ENCODE results near the gene CAMK2A. TPM values are rescaled to one million over a fixed set of nuclear protein-coding genes. Genes with fewer than 3 reads are reported as not detected.

Gene CAMK2A
- polyA plus RNA-seq, 2 of the 4 experiments (the other 2 are of a cell fraction), result 0.09 to 0.93 TPM

DNA sequence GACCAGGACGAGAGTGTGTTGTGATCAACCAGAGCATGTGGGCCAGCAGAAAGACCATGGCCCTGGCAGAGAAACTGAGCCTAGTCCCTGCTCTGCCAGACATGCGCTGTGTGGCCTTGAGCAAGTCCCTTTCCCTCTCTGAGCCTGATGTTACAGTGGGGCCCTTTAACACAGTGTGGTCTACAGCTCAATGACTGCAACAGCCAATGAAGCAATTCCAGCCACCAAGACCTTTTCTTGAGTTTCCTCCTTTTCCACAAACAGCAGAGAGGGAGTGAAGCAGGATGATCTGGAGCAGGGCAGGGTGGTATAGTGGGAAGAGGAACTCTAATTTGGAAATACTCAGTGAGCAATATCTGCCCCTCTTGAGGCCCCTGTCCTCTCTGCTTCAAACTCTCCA lies 38.9 kb upstream of the CAMK2A start:
- 94% methylated on average over 2 of the region's 2 CpGs for WGBS (ENCODE audit: missing lambda C conversion rate)
- ATAC-seq (no peak), DNase-seq (ENCODE audit: low read depth in 1 of 2, low spot score in 1 of 2) (no peak), FAIRE-seq (no peak)
- no peak overlapping the region for H3K4me2 ChIP-seq
- no peak overlapping the region for H3K27ac ChIP-seq
- TF ChIP-seq MAFK (IDR thresholded peaks at IDR 0.05; ENCODE audit: partially characterized antibody) (no peak), SREBF2 (IDR thresholded peaks at IDR 0.05) (no peak), ZNF302 (CRISPR knock-in tag; IDR thresholded peaks at IDR 0.05) (no peak), PHF8 (IDR thresholded peaks at IDR 0.05; ENCODE audit: borderline replicate concordance, low read depth) (no peak), RFX5 (IDR thresholded peaks at IDR 0.05) (no peak), HOXB13 (CRISPR knock-in tag; IDR thresholded peaks at IDR 0.05; ENCODE audit: low read depth) (no peak), FOSL2 (IDR thresholded peaks at IDR 0.05) (no peak), FOSL2 (CRISPR knock-in tag; IDR thresholded peaks at IDR 0.05) (no peak), ZC3H11A (IDR thresholded peaks at IDR 0.05) (no peak), FOXS1 (CRISPR knock-in tag; IDR thresholded peaks at IDR 0.05) (no peak), CBX8 (IDR thresholded peaks at IDR 0.05) (no peak), KDM1A (IDR thresholded peaks at IDR 0.05; ENCODE audit: low read depth) (no peak), RCOR1 (IDR thresholded peaks at IDR 0.05; ENCODE audit: low read depth, low read length) (no peak), CBX2 (IDR thresholded peaks at IDR 0.05; ENCODE audit: borderline replicate concordance, low read depth) (no peak), EHF (CRISPR knock-in tag; IDR thresholded peaks at IDR 0.05) (no peak), HEYL (CRISPR knock-in tag; IDR thresholded peaks at IDR 0.05) (no peak), GATA3 (IDR thresholded peaks at IDR 0.05; ENCODE audit: borderline replicate concordance) (no peak)
- TF ChIP-seq, protein P1, sequence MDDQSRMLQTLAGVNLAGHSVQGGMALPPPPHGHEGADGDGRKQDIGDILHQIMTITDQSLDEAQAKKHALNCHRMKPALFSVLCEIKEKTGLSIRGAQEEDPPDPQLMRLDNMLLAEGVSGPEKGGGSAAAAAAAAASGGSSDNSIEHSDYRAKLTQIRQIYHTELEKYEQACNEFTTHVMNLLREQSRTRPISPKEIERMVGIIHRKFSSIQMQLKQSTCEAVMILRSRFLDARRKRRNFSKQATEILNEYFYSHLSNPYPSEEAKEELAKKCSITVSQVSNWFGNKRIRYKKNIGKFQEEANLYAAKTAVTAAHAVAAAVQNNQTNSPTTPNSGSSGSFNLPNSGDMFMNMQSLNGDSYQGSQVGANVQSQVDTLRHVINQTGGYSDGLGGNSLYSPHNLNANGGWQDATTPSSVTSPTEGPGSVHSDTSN (IDR thresholded peaks at IDR 0.05), result no peak
- TF ChIP-seq, protein P2, sequence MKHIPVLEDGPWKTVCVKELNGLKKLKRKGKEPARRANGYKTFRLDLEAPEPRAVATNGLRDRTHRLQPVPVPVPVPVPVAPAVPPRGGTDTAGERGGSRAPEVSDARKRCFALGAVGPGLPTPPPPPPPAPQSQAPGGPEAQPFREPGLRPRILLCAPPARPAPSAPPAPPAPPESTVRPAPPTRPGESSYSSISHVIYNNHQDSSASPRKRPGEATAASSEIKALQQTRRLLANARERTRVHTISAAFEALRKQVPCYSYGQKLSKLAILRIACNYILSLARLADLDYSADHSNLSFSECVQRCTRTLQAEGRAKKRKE (CRISPR knock-in tag; IDR thresholded peaks at IDR 0.05; ENCODE audit: low read depth), result no peak
- TF ChIP-seq, protein P3, sequence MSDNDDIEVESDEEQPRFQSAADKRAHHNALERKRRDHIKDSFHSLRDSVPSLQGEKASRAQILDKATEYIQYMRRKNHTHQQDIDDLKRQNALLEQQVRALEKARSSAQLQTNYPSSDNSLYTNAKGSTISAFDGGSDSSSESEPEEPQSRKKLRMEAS (IDR thresholded peaks at IDR 0.05), result no peak
- no peaks in the 10 kb centered on the region for H3K9me3 ChIP-seq
- no peaks in the 10 kb centered on the region; the same call in 2 of the 3 replicates for H3K4me1 ChIP-seq
- POLR2A ChIA-PET, result no interaction called here
- no peak overlapping the region for H3K4me3 ChIP-seq
- CTCF ChIA-PET, result interaction anchor here (0.7 to 1.8 kb wide), 6 partner anchors 9 to 56 kb away, joined by 3 to 6 read pairs (median 4); no protein-coding TSS in a partner anchor

DNA sequence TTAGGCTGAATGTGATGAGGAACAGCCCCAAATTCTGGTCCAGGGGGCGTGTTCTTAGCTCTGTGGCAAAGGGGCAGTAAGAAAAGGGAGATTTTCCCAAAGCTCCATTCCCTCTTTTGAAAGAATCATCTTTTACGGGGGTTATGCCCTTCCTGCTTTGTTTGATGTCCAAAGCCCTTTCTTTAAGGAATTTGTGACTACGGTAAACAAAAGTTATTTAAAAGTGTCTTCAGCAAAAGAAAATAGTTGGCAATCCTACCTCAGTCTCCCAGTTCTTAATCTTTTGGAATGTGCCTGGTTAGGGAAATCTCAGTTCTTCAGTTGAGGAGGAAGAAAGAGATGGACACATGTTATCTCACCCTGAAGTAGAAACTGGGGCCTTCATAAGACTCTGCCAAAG lies 37.6 kb upstream of the CAMK2A start:
- Histone ChIP-seq H3K4me2 (no peak overlapping the region), H3K4me3 (no peak overlapping the region), H3K4me1 (peaks cover 5% of the 10 kb centered on the region), H3K9me3 (no peaks in the 10 kb centered on the region), H3K27ac (peak overlapping the region in 1 of 2 experiments; percentile 43; a peak in 2 of 6 replicates)
- DNase-seq (ENCODE audit: low read depth in 1 of 2, low spot score in 1 of 2) (no peak), FAIRE-seq (no peak), ATAC-seq (no peak)
- WGBS (ENCODE audit: missing lambda C conversion rate), result 67% methylated on average over 3 of the region's 3 CpGs
- ChIA-PET POLR2A (no interaction called here), CTCF (interaction anchor here (1.0 to 2.1 kb wide), 7 partner anchors 8 to 54 kb away, joined by 3 to 10 read pairs (median 5); no protein-coding TSS in a partner anchor)
- TF ChIP-seq ZSCAN20 (CRISPR knock-in tag; IDR thresholded peaks at IDR 0.05), result no peak
- TF ChIP-seq FOSL2 (IDR thresholded peaks at IDR 0.05), result no peak
- no peak for TF ChIP-seq FOSL2 (CRISPR knock-in tag; IDR thresholded peaks at IDR 0.05)
- TF ChIP-seq, protein P3 (IDR thresholded peaks at IDR 0.05), result no peak
- no peak for TF ChIP-seq MYC (IDR thresholded peaks at IDR 0.05; ENCODE audit: borderline replicate concordance, low read length)
- TF ChIP-seq ESRRA (IDR thresholded peaks at IDR 0.05; ENCODE audit: borderline replicate concordance, low read length), result no peak
- TF ChIP-seq EHMT2 (IDR thresholded peaks at IDR 0.05; ENCODE audit: low read depth), result no peak
- TF ChIP-seq, protein P4, sequence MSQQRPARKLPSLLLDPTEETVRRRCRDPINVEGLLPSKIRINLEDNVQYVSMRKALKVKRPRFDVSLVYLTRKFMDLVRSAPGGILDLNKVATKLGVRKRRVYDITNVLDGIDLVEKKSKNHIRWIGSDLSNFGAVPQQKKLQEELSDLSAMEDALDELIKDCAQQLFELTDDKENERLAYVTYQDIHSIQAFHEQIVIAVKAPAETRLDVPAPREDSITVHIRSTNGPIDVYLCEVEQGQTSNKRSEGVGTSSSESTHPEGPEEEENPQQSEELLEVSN (IDR thresholded peaks at IDR 0.05; ENCODE audit: borderline replicate concordance, low read depth), result no peak
- no peak for TF ChIP-seq GATA3 (IDR thresholded peaks at IDR 0.05; ENCODE audit: borderline replicate concordance)
- TF ChIP-seq EHF (CRISPR knock-in tag; IDR thresholded peaks at IDR 0.05), result no peak
- TF ChIP-seq TP53 (CRISPR knock-in tag; IDR thresholded peaks at IDR 0.05), result no peak
- TF ChIP-seq, protein P2 (CRISPR knock-in tag; IDR thresholded peaks at IDR 0.05; ENCODE audit: low read depth), result no peak
- TF ChIP-seq NPAS2 (CRISPR knock-in tag; IDR thresholded peaks at IDR 0.05; ENCODE audit: borderline replicate concordance), result no peak
- no peak for TF ChIP-seq SMC3 (IDR thresholded peaks at IDR 0.05)
- TF ChIP-seq, protein P5, sequence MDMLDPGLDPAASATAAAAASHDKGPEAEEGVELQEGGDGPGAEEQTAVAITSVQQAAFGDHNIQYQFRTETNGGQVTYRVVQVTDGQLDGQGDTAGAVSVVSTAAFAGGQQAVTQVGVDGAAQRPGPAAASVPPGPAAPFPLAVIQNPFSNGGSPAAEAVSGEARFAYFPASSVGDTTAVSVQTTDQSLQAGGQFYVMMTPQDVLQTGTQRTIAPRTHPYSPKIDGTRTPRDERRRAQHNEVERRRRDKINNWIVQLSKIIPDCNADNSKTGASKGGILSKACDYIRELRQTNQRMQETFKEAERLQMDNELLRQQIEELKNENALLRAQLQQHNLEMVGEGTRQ (IDR thresholded peaks at IDR 0.05), result no peak
- no peak for TF ChIP-seq RNF2 (IDR thresholded peaks at IDR 0.05; ENCODE audit: borderline replicate concordance, low read depth)
- TF ChIP-seq, protein P1 (IDR thresholded peaks at IDR 0.05), result no peak
- TF ChIP-seq BHLHE40 (IDR thresholded peaks at IDR 0.05; ENCODE audit: low read depth, low read length), result no peak
- TF ChIP-seq, protein P6, sequence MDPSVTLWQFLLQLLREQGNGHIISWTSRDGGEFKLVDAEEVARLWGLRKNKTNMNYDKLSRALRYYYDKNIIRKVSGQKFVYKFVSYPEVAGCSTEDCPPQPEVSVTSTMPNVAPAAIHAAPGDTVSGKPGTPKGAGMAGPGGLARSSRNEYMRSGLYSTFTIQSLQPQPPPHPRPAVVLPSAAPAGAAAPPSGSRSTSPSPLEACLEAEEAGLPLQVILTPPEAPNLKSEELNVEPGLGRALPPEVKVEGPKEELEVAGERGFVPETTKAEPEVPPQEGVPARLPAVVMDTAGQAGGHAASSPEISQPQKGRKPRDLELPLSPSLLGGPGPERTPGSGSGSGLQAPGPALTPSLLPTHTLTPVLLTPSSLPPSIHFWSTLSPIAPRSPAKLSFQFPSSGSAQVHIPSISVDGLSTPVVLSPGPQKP (IDR thresholded peaks at IDR 0.05; ENCODE audit: low read depth, low read length), result no peak

Measured in A549 (cell line).